ENCODE measurements around the gene IL2RA. TPM values are rescaled to one million over a fixed set of nuclear protein-coding genes. Genes with fewer than 3 reads are reported as not detected.

IL2RA gene
- total RNA-seq, 2 donors from 2014 or later: 1.7 to 2.4 TPM

GRCh38 chr10:5999440-6000165, 62.6 kb downstream of the IL2RA start:
- Histone ChIP-seq H3K9ac (ENCODE audit: low read depth in 2 of 2, low read length in 2 of 2) (no peak overlapping the region), H3K9me3 (no peaks in the 10 kb centered on the region), H3K4me3 (no peak overlapping the region), H3K27ac (no peak overlapping the region), H3K36me3 (no peaks in the 10 kb centered on the region), H3K4me1 (no peaks in the 10 kb centered on the region), H3K27me3 (no peaks in the 10 kb centered on the region)
- no peak for TF ChIP-seq CTCF (IDR thresholded peaks at IDR 0.05)
- DNase-seq: peak; percentile 14
- intact Hi-C loops (cut with DNase I): no loop called here

GRCh38 chr10:5996696-5997095, 65.5 kb downstream of the IL2RA start:
- Histone ChIP-seq H3K4me3 (no peak overlapping the region), H3K27me3 (no peaks in the 10 kb centered on the region), H3K36me3 (no peaks in the 10 kb centered on the region), H3K27ac (no peak overlapping the region), H3K9me3 (no peaks in the 10 kb centered on the region), H3K9ac (ENCODE audit: low read depth in 2 of 2, low read length in 2 of 2) (no peak overlapping the region), H3K4me1 (no peaks in the 10 kb centered on the region)
- no peak for TF ChIP-seq CTCF (IDR thresholded peaks at IDR 0.05)
- DNase-seq: peak; percentile 3
- intact Hi-C loops (cut with DNase I): no loop called here

- TF ChIP-seq CTCF (IDR thresholded peaks at IDR 0.05): no peak
- no peak overlapping the region for H3K27ac ChIP-seq
- H3K9ac ChIP-seq (ENCODE audit: low read depth in 2 of 2, low read length in 2 of 2): no peak overlapping the region
- no peak overlapping the region for H3K4me3 ChIP-seq
- no peak for DNase-seq
- no peaks in the 10 kb centered on the region for H3K4me1 ChIP-seq
- intact Hi-C loops (cut with DNase I): no loop called here
- H3K9me3 ChIP-seq: no peaks in the 10 kb centered on the region
- H3K36me3 ChIP-seq: no peaks in the 10 kb centered on the region
- H3K27me3 ChIP-seq: no peaks in the 10 kb centered on the region
Measured at GRCh38 chr10:5992398-5992797, 69.8 kb downstream of the IL2RA start.

GRCh38 chr10:5991708-5992107, 70.5 kb downstream of the IL2RA start:
- no peaks in the 10 kb centered on the region for H3K4me1 ChIP-seq
- no peak overlapping the region for H3K9ac ChIP-seq (ENCODE audit: low read depth in 2 of 2, low read length in 2 of 2)
- intact Hi-C loops (cut with DNase I): no loop called here
- no peaks in the 10 kb centered on the region for H3K36me3 ChIP-seq
- H3K9me3 ChIP-seq: no peaks in the 10 kb centered on the region
- H3K27me3 ChIP-seq: no peaks in the 10 kb centered on the region
- DNase-seq: no peak
- H3K27ac ChIP-seq: no peak overlapping the region
- TF ChIP-seq CTCF (IDR thresholded peaks at IDR 0.05): no peak
- H3K4me3 ChIP-seq: no peak overlapping the region

- no peak overlapping the region for H3K4me3 ChIP-seq
- no peak overlapping the region for H3K9ac ChIP-seq (ENCODE audit: low read depth in 2 of 2, low read length in 2 of 2)
- H3K36me3 ChIP-seq: no peaks in the 10 kb centered on the region
- H3K4me1 ChIP-seq: no peaks in the 10 kb centered on the region
- H3K27ac ChIP-seq: no peak overlapping the region
- no peaks in the 10 kb centered on the region for H3K27me3 ChIP-seq
- DNase-seq: no peak
- intact Hi-C loops (cut with DNase I): no loop called here
- no peak for TF ChIP-seq CTCF (IDR thresholded peaks at IDR 0.05)
- no peaks in the 10 kb centered on the region for H3K9me3 ChIP-seq
Measured at GRCh38 chr10:5989756-5990155, 72.4 kb downstream of the IL2RA start.
